ENCODE data around the gene RGS19.

DNA sequence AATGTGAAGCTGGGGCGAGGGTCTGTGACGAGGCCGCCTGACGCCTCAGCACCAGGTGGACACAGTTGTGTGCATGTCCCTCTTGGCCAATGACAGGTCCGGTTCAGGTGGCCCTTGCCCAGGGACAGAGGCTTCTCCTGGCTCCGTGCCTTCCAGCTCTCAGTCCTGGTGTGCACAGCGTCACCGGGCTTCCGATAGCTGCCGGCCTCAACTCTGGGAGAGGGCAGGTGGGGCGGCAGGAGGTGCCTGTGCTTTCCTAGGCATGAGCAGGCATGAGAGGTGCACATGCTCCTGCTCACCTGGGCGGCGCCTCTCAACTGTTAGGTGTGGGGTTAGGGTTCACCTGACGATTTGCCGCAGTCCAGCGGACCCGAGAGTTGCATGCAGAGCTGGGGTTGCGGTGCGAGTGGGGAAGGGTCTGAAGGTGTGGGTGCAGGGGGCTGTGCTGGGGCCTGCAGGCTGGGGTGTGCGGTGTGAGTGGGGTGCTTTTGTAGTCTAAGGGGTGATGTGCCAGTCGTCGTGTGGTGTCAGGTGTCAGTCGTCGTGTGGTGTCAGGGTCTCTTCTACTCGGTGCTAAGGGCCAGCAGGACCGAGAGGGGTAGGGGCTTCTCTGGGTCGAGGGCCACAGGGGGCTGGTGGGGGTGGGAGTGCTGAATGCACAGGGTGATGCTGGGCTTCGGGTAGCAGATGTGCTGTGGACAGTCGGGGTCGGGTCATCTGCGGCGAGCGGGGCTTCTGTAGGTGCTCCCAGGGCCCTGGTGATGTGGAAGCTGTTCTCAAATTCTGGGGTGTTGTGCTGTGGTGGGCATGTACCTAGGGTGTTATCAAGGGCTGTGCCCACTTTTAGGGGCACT, 26.1 kb downstream of the RGS19 start:
- TF ChIP-seq, protein P1, sequence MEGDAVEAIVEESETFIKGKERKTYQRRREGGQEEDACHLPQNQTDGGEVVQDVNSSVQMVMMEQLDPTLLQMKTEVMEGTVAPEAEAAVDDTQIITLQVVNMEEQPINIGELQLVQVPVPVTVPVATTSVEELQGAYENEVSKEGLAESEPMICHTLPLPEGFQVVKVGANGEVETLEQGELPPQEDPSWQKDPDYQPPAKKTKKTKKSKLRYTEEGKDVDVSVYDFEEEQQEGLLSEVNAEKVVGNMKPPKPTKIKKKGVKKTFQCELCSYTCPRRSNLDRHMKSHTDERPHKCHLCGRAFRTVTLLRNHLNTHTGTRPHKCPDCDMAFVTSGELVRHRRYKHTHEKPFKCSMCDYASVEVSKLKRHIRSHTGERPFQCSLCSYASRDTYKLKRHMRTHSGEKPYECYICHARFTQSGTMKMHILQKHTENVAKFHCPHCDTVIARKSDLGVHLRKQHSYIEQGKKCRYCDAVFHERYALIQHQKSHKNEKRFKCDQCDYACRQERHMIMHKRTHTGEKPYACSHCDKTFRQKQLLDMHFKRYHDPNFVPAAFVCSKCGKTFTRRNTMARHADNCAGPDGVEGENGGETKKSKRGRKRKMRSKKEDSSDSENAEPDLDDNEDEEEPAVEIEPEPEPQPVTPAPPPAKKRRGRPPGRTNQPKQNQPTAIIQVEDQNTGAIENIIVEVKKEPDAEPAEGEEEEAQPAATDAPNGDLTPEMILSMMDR (IDR thresholded peaks at IDR 0.05) = no peak
- TF ChIP-seq EZH2phosphoT487 (IDR thresholded peaks at IDR 0.05) = no peak
